HepG2 (cell line): ENCODE results near the gene RNGTT. TPM values are rescaled to one million over a fixed set of nuclear protein-coding genes. Genes with fewer than 3 reads are reported as not detected.

Source experiments
- ATAC-seq: fragments of 200-7000 bp; cut with Tn5 transposase; 3 replicates; pipeline ENCODE4 v1.9.1; 2020; ENCODE audit warnings: mild to moderate bottlenecking, moderate library complexity
- BruUV-seq: library from RNA; stranded (reverse); fragments of 400-500 nt; replicated peaks from 2 replicates; lab custom pipeline; 2021; lab: Mats Ljungman, UMichigan
- CTCF ChIA-PET: fragments of 300-600 bp; formaldehyde crosslinking; extraction: SDS; loops from one replicate; lab custom pipeline; 2021; ENCODE audit warnings: low total read pairs, inconsistent platforms, low intra/inter-chr PET ratio; lab: Yijun Ruan, JAX
- POLR2A ChIA-PET: fragments of 350-600 bp; sonication (Branson Sonifier 250); formaldehyde crosslinking; loops from one replicate; lab custom pipeline; 2020; ENCODE audit warnings: antibody characterized with exemption, inconsistent platforms; lab: Yijun Ruan, JAX
- DNase-seq: peaks from one replicate; pipeline ENCODE4 v3.0.0-alpha.2; 2015; ENCODE audit warnings: low spot score
- FAIRE-seq: peaks from 3 replicates; lab custom pipeline; 2011; peaks lifted over from hg19 to GRCh38; lab: Jason Lieb, UNC
- H2AFZ ChIP-seq: one replicate; pipeline ENCODE4 v1.6.1; 2011; ENCODE audit warnings: low read length, inconsistent platforms
- H3K27ac ChIP-seq: fragments of 300-600 bp; 3 replicates; pipeline ENCODE4 v1.8.0; 2011; ENCODE audit warnings: mixed run types, mild to moderate bottlenecking, mixed read lengths, low read length, inconsistent platforms; ENCODE audit not compliant: insufficient read depth; ENCODE audit errors: extremely low read length
- H3K27me3 ChIP-seq, 2 experiments: fragments of 200-600 bp in 1 of 2; 2 replicates in 1 of 2; 3 replicates in 1 of 2; pipeline versions ENCODE4 v1.6.0 to v1.8.0; 2011; ENCODE audit warnings: low read length in 2 of 2, mild to moderate bottlenecking in 2 of 2, moderate library complexity in 2 of 2, inconsistent platforms in 1 of 2; ENCODE audit not compliant: insufficient read depth in 2 of 2, control insufficient read depth in 1 of 2
- H3K36me3 ChIP-seq, 2 experiments: fragments of 200-600 bp in 1 of 2; replicated peaks in 1 of 2; 2 replicates in 1 of 2; 3 replicates in 1 of 2; pipeline versions ENCODE4 v1.5.1 to v1.8.0; 2011; ENCODE audit warnings: low read length in 2 of 2, inconsistent platforms in 1 of 2; ENCODE audit not compliant: insufficient read depth in 2 of 2, control insufficient read depth in 1 of 2
- H3K4me1 ChIP-seq: 2 replicates; pipeline ENCODE4 v1.5.1; 2012; ENCODE audit warnings: low read length, inconsistent platforms; ENCODE audit not compliant: insufficient read depth
- H3K4me2 ChIP-seq: 2 replicates; pipeline ENCODE4 v1.6.0; 2011; ENCODE audit warnings: low read depth, low read length, inconsistent platforms
- H3K4me3 ChIP-seq, 3 experiments: fragments of 200-600 bp in 1 of 3; sonication (generic), shearing (Covaris generic) in 1 of 3; replicated peaks in 1 of 3; 2 replicates each; pipeline ENCODE4 v1.5.1; 2011 to 2016; ENCODE audit warnings: low read length in 3 of 3, inconsistent platforms in 2 of 3, low read depth in 2 of 3, mild to moderate bottlenecking in 2 of 3, control low read depth in 1 of 3, mixed read lengths in 1 of 3; ENCODE audit not compliant: insufficient read depth in 1 of 3
- H3K79me2 ChIP-seq: one replicate; pipeline ENCODE4 v1.6.1; 2011; ENCODE audit warnings: low read length, inconsistent platforms; ENCODE audit not compliant: insufficient read depth
- H3K9ac ChIP-seq: 2 replicates; pipeline ENCODE4 v1.6.0; 2011; ENCODE audit warnings: mild to moderate bottlenecking, low read depth, low read length, inconsistent platforms; ENCODE audit not compliant: insufficient read depth
- H3K9me3 ChIP-seq: 2 replicates; pipeline ENCODE4 v1.5.1; 2012; ENCODE audit warnings: mild to moderate bottlenecking, low read length
- H4K20me1 ChIP-seq: 2 replicates; pipeline ENCODE4 v1.6.0; 2011; ENCODE audit warnings: inconsistent platforms, mild to moderate bottlenecking, low read length, moderate library complexity; ENCODE audit not compliant: insufficient read depth
- AKAP8 ChIP-seq: sonication (generic); formaldehyde crosslinking; IDR thresholded peaks from 2 replicates; pipeline ENCODE4 v1.5.1; 2020; ENCODE audit warnings: mild to moderate bottlenecking, missing genetic modification reagents
- ATF7 ChIP-seq, 2 experiments: fragments of 450-650 bp in 1 of 2; sonication (generic) in 1 of 2; formaldehyde crosslinking in 1 of 2; IDR thresholded peaks; 2 replicates each; pipeline versions ENCODE4 v1.4.0 to v1.6.1; 2016 to 2020; ENCODE audit warnings: antibody characterized with exemption in 1 of 2, mild to moderate bottlenecking in 1 of 2, missing genetic modification reagents in 1 of 2
- GATAD2A ChIP-seq: IDR thresholded peaks from 2 replicates; pipeline ENCODE4 v1.6.1; 2016
- MAFF ChIP-seq: IDR thresholded peaks from 2 replicates; pipeline ENCODE4 v1.6.1; 2011; ENCODE audit warnings: low read depth, low read length, improper control_type of control experiment
- MAFK ChIP-seq, 2 experiments: IDR thresholded peaks in 1 of 2; conservative IDR thresholded peaks in 1 of 2; 2 replicates each; pipeline ENCODE4 v1.6.1; 2011; ENCODE audit warnings: improper control_type of control experiment in 2 of 2, low read length in 2 of 2
- RXRA ChIP-seq: sonication (generic); formaldehyde crosslinking; IDR thresholded peaks from 2 replicates; pipeline ENCODE4 v1.5.1; 2020; ENCODE audit warnings: missing genetic modification reagents
- SRSF1 ChIP-seq: fragments of 200-400 bp; formaldehyde crosslinking; optimal IDR thresholded peaks from 2 replicates; pipeline ENCODE3; 2017; ENCODE audit warnings: mild to moderate bottlenecking, low read depth, low read length, moderate library complexity
- WIZ ChIP-seq: sonication (generic); formaldehyde crosslinking; IDR thresholded peaks from 2 replicates; pipeline ENCODE4 v1.5.1; 2020; ENCODE audit warnings: mild to moderate bottlenecking, missing genetic modification reagents
- ZNF234 ChIP-seq: sonication (generic); formaldehyde crosslinking; conservative IDR thresholded peaks from 2 replicates; pipeline ENCODE4 v1.5.1; 2020; ENCODE audit warnings: mild to moderate bottlenecking, missing genetic modification reagents
- ZNF446 ChIP-seq: sonication (generic); formaldehyde crosslinking; IDR thresholded peaks from 2 replicates; pipeline ENCODE4 v1.5.0; 2020; ENCODE audit warnings: mild to moderate bottlenecking, missing genetic modification reagents
- ZNF580 ChIP-seq: IDR thresholded peaks from 2 replicates; pipeline ENCODE4 v1.6.1; 2016; ENCODE audit warnings: low read depth, borderline replicate concordance
- WGBS: methylation state at CpG from one replicate; pipeline ENCODE4 v1.1.6; 2017; ENCODE audit warnings: low lambda C conversion rate; 5-methylcytosine and 5-hydroxymethylcytosine counted together
- in situ Hi-C: cut with HindIII; loops from 2 replicates; pipeline ENCODE4 v1.10.0; 2017; ENCODE audit warnings: low pct_unique_long_range_greater_than_20kb; ENCODE audit not compliant: extremely low pct_ligation_motif_present
- intact Hi-C: fragments of 100-400 bp; cut with micrococcal nuclease; formaldehyde crosslinking; loops from one replicate; pipeline ENCODE4 v1.10.0; 2022; ENCODE audit not compliant: unreplicated experiment
- polyA plus RNA-seq, 8 experiments: library from polyadenylated mRNA; depleted of rRNA in 3 of 8; stranded (reverse) in 7 of 8; unstranded in 1 of 8; fragments of >200 nt; fragmentation: Illumina TruSeq in 4 of 8; extraction: Trizol in 4 of 8; gene quantifications; 2 replicates each; pipeline versions ENCODE4 v1.2.1 to v1.2.3, GENCODE V29; 2011 to 2016; ENCODE audit warnings: low read depth in 4 of 8, missing spikeins in 1 of 8, mixed read lengths in 1 of 8; ENCODE audit not compliant: insufficient read depth in 1 of 8
- total RNA-seq, 5 experiments: library from RNA; depleted of rRNA; stranded (reverse); fragments of >200 nt; fragmentation: Illumina TruSeq; extraction: Trizol; gene quantifications; 2 replicates each; pipeline ENCODE4 v1.2.3, GENCODE V29; 2016; ENCODE audit warnings: low read depth in 1 of 5

RNGTT gene
- total and polyA plus RNA-seq, 2 of the 13 experiments (the other 11 are each of a cell fraction or from before 2014, with no cell fraction given): 6.0 to 22.6 TPM

GRCh38 chr6:88680654-88681053 lies 282.8 kb downstream of the RNGTT start:
- no peaks in the 10 kb centered on the region for H3K27me3 ChIP-seq
- intact Hi-C loops (no loop called here), in situ Hi-C loops (no loop called here)
- H3K4me3 ChIP-seq: no peak overlapping the region
- H3K4me2 ChIP-seq: no peak overlapping the region
- DNase-seq: no peak
- H4K20me1 ChIP-seq: no peaks in the 10 kb centered on the region
- ChIA-PET POLR2A (no interaction called here), CTCF (no interaction called here)
- TF ChIP-seq AKAP8 (no peak), MAFK (conservative IDR thresholded peaks at IDR 0.05 in 1 of 2, IDR thresholded peaks at IDR 0.05 in 1 of 2; ENCODE audit: low read length in 2 of 2) (peak in 1 of 2 experiments; percentile 48; a peak in 2 of 4 replicates), ATF7 (IDR thresholded peaks at IDR 0.05) (peak; percentile 96), ATF7 (CRISPR knock-in tag; IDR thresholded peaks at IDR 0.05) (no peak), MAFF (peak; percentile 49; the same call in 1 of the 2 replicates)
- H2AFZ ChIP-seq: no peak overlapping the region
- no peak overlapping the region for H3K27ac ChIP-seq
- BruUV-seq: no TSS peak
- ATAC-seq: no peak
- no peaks in the 10 kb centered on the region for H3K36me3 ChIP-seq
- H3K4me1 ChIP-seq: no peaks in the 10 kb centered on the region
- FAIRE-seq: no peak
- H3K79me2 ChIP-seq: no peaks in the 10 kb centered on the region
- H3K9me3 ChIP-seq: no peaks in the 10 kb centered on the region
- H3K9ac ChIP-seq: no peak overlapping the region
- 94% methylated on average over 6 of the region's 6 CpGs for WGBS

GRCh38 chr6:88679841-88680240 lies 283.6 kb downstream of the RNGTT start:
- TF ChIP-seq GATAD2A (CRISPR knock-in tag): no peak
- no peak for TF ChIP-seq SRSF1
- no peak for TF ChIP-seq ZNF234 (CRISPR knock-in tag)
- TF ChIP-seq RXRA (CRISPR knock-in tag): no peak
- no peak for TF ChIP-seq WIZ
- no peak for TF ChIP-seq ZNF446 (CRISPR knock-in tag)
- TF ChIP-seq ZNF580: no peak
- in situ Hi-C loops (no loop called here), intact Hi-C loops (no loop called here)
- BruUV-seq: no TSS peak
- Histone ChIP-seq H3K9ac (no peak overlapping the region), H3K4me3 (no peak overlapping the region), H4K20me1 (no peaks in the 10 kb centered on the region), H3K9me3 (no peaks in the 10 kb centered on the region), H3K4me2 (no peak overlapping the region), H2AFZ (no peak overlapping the region), H3K79me2 (no peaks in the 10 kb centered on the region), H3K4me1 (no peaks in the 10 kb centered on the region), H3K36me3 (no peaks in the 10 kb centered on the region), H3K27me3 (no peaks in the 10 kb centered on the region), H3K27ac (no peak overlapping the region)
- no peak for FAIRE-seq
- DNase-seq: no peak
- POLR2A ChIA-PET: no interaction called here
- 95% methylated on average over 4 of the region's 4 CpGs for WGBS
- CTCF ChIA-PET: no interaction called here
- ATAC-seq: no peak
